ENCODE measurements around the gene TMEM245.

Gene TMEM245

DNA sequence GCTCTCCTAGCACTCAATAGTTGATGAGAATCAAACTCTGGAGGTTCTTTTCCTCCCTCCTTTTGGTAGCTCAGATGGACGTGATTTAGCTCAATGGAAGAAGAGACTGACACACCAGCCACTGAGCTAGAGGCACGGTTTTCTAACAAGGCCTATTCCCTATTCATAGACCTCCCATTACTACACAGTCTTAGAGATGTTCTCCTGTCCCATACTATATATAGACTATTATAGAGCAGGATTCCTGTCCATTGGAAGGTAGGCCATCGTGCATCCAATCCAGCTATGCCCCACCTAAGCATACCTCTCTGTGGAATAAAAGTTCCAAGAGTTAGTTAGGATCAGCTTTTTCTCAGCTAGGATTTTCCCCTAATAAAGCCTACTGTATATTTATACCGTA, 76.2 kb downstream of the TMEM245 start:
- no peak for DNase-seq
- Histone ChIP-seq H3K27ac (ENCODE audit: low read length, poor library complexity, severe bottlenecking) (no peak overlapping the region), H3K4me3 (ENCODE audit: insufficient read depth in 1 of 2, low read depth in 1 of 2, low read length in 2 of 2) (no peak overlapping the region), H3K9me3 (ENCODE audit: control insufficient read depth, low read length) (no peaks in the 10 kb centered on the region), H3K18ac (ENCODE audit: low read depth in 1 of 2, low read length in 2 of 2) (no peak overlapping the region), H3K14ac (ENCODE audit: low read length in 2 of 2) (no peak overlapping the region), H2BK15ac (ENCODE audit: low read depth, poor library complexity, severe bottlenecking) (no peak overlapping the region), H2AK5ac (ENCODE audit: low read length, severe bottlenecking) (no peak overlapping the region), H3K36me3 (ENCODE audit: control insufficient read depth in 1 of 2, insufficient read depth in 2 of 2, low read depth in 1 of 2, low read length in 2 of 2) (peaks cover 6 to 73% of the 10 kb centered on the region in 2 experiments), H3K27me3 (ENCODE audit: control insufficient read depth in 1 of 2, insufficient read depth in 1 of 2, low read length in 2 of 2) (no peaks in the 10 kb centered on the region), H3K9ac (ENCODE audit: low read length) (no peak overlapping the region), H2BK5ac (ENCODE audit: low read depth, low read length, poor library complexity, severe bottlenecking) (no peak overlapping the region), H2AFZ (ENCODE audit: low read depth, low read length) (no peak overlapping the region), H3K23ac (ENCODE audit: low read length in 2 of 2) (no peak overlapping the region), H3K4me1 (ENCODE audit: control insufficient read depth, insufficient read depth, low read depth, low read length) (peaks cover 1% of the 10 kb centered on the region), H2BK12ac (ENCODE audit: low read length in 2 of 2) (no peak overlapping the region), H2BK120ac (ENCODE audit: low read depth, low read length) (no peak overlapping the region), H4K8ac (ENCODE audit: low read length) (no peak overlapping the region), H3K4ac (ENCODE audit: low read depth in 1 of 2, low read length in 2 of 2) (no peak overlapping the region), H4K91ac (ENCODE audit: low read length) (no peak overlapping the region), H3K79me1 (replicated peaks; ENCODE audit: low read length, poor library complexity, severe bottlenecking) (peaks cover 36% of the 10 kb centered on the region), H3K4me2 (ENCODE audit: low read length, poor library complexity, severe bottlenecking) (no peak overlapping the region)
- WGBS: 95% methylated on average over 4 of the region's 4 CpGs

GRCh38 chr9:109040571-109040970, 79.2 kb downstream of the TMEM245 start:
- H3K4me2 ChIP-seq (ENCODE audit: low read length, poor library complexity, severe bottlenecking): no peak overlapping the region
- no peak overlapping the region for H3K9ac ChIP-seq (ENCODE audit: low read length)
- no peak for DNase-seq
- no peak overlapping the region for H2BK120ac ChIP-seq (ENCODE audit: low read depth, low read length)
- no peak overlapping the region for H4K91ac ChIP-seq (ENCODE audit: low read length)
- H2BK15ac ChIP-seq (ENCODE audit: low read depth, poor library complexity, severe bottlenecking): no peak overlapping the region
- no peak overlapping the region for H2BK5ac ChIP-seq (ENCODE audit: low read depth, low read length, poor library complexity, severe bottlenecking)
- no peaks in the 10 kb centered on the region for H3K27me3 ChIP-seq (ENCODE audit: control insufficient read depth in 1 of 2, insufficient read depth in 1 of 2, low read length in 2 of 2)
- WGBS: 100% methylated on average over 3 of the region's 4 CpGs
- no peak overlapping the region for H3K14ac ChIP-seq (ENCODE audit: low read length in 2 of 2)
- H3K23ac ChIP-seq (ENCODE audit: low read length in 2 of 2): no peak overlapping the region
- peaks cover 5% of the 10 kb centered on the region for H3K4me1 ChIP-seq (ENCODE audit: control insufficient read depth, insufficient read depth, low read depth, low read length)
- H3K4me3 ChIP-seq (ENCODE audit: insufficient read depth in 1 of 2, low read depth in 1 of 2, low read length in 2 of 2): no peak overlapping the region
- peaks cover 6 to 57% of the 10 kb centered on the region in 2 experiments for H3K36me3 ChIP-seq (ENCODE audit: control insufficient read depth in 1 of 2, insufficient read depth in 2 of 2, low read depth in 1 of 2, low read length in 2 of 2)
- no peaks in the 10 kb centered on the region for H3K9me3 ChIP-seq (ENCODE audit: control insufficient read depth, low read length)
- no peak overlapping the region for H3K18ac ChIP-seq (ENCODE audit: low read depth in 1 of 2, low read length in 2 of 2)
- peaks cover 29% of the 10 kb centered on the region for H3K79me1 ChIP-seq (replicated peaks; ENCODE audit: low read length, poor library complexity, severe bottlenecking)
- no peak overlapping the region for H3K27ac ChIP-seq (ENCODE audit: low read length, poor library complexity, severe bottlenecking)
- H2AK5ac ChIP-seq (ENCODE audit: low read length, severe bottlenecking): no peak overlapping the region
- no peak overlapping the region for H2AFZ ChIP-seq (ENCODE audit: low read depth, low read length)
- H2BK12ac ChIP-seq (ENCODE audit: low read length in 2 of 2): no peak overlapping the region
- H3K4ac ChIP-seq (ENCODE audit: low read depth in 1 of 2, low read length in 2 of 2): no peak overlapping the region
- H4K8ac ChIP-seq (ENCODE audit: low read length): no peak overlapping the region

DNA sequence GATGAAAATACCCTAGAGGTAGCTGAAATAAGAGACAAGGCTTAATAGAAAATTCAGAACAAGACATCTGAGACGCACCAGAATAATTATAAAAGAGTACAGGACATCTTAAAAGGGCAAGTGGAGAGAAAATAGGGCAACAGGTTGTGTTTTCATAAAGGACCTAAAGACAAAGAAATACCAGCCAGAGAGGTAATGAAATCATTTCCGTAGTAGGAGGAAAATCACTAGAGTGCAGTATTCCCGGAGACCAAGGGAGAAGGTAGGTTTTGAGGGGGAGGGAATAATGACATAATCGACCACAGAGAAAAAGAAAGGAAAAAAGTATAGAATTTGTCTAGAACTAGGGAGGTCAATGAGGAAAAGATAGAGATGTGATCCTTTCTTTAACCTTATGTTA, 80.2 kb downstream of the TMEM245 start:
- Histone ChIP-seq H2AK5ac (ENCODE audit: low read length, severe bottlenecking) (peak overlapping the region; percentile 84), H4K8ac (ENCODE audit: low read length) (no peak overlapping the region), H3K23ac (ENCODE audit: low read length in 2 of 2) (no peak overlapping the region), H3K4ac (ENCODE audit: low read depth in 1 of 2, low read length in 2 of 2) (no peak overlapping the region), H2BK120ac (ENCODE audit: low read depth, low read length) (no peak overlapping the region), H3K27me3 (ENCODE audit: control insufficient read depth in 1 of 2, insufficient read depth in 1 of 2, low read length in 2 of 2) (no peaks in the 10 kb centered on the region), H3K4me2 (ENCODE audit: low read length, poor library complexity, severe bottlenecking) (no peak overlapping the region), H3K18ac (ENCODE audit: low read depth in 1 of 2, low read length in 2 of 2) (no peak overlapping the region), H2BK15ac (ENCODE audit: low read depth, poor library complexity, severe bottlenecking) (no peak overlapping the region), H3K36me3 (ENCODE audit: control insufficient read depth in 1 of 2, insufficient read depth in 2 of 2, low read depth in 1 of 2, low read length in 2 of 2) (peaks cover 0 to 49% of the 10 kb centered on the region in 2 experiments), H3K9ac (ENCODE audit: low read length) (no peak overlapping the region), H3K27ac (ENCODE audit: low read length, poor library complexity, severe bottlenecking) (no peak overlapping the region), H3K14ac (ENCODE audit: low read length in 2 of 2) (no peak overlapping the region), H4K91ac (ENCODE audit: low read length) (no peak overlapping the region), H3K4me3 (ENCODE audit: insufficient read depth in 1 of 2, low read depth in 1 of 2, low read length in 2 of 2) (no peak overlapping the region), H3K79me1 (replicated peaks; ENCODE audit: low read length, poor library complexity, severe bottlenecking) (peaks cover 24% of the 10 kb centered on the region), H2BK12ac (ENCODE audit: low read length in 2 of 2) (no peak overlapping the region), H2BK5ac (ENCODE audit: low read depth, low read length, poor library complexity, severe bottlenecking) (no peak overlapping the region), H2AFZ (ENCODE audit: low read depth, low read length) (no peak overlapping the region), H3K4me1 (ENCODE audit: control insufficient read depth, insufficient read depth, low read depth, low read length) (peaks cover 4% of the 10 kb centered on the region), H3K9me3 (ENCODE audit: control insufficient read depth, low read length) (no peaks in the 10 kb centered on the region)
- 99% methylated on average over 4 of the region's 4 CpGs for WGBS
- no peak for DNase-seq

GRCh38 chr9:109037946-109038715, 81.6 kb downstream of the TMEM245 start:
- H2BK15ac ChIP-seq (ENCODE audit: low read depth, poor library complexity, severe bottlenecking): no peak overlapping the region
- H2BK120ac ChIP-seq (ENCODE audit: low read depth, low read length): no peak overlapping the region
- no peaks in the 10 kb centered on the region for H3K27me3 ChIP-seq (ENCODE audit: control insufficient read depth in 1 of 2, insufficient read depth in 1 of 2, low read length in 2 of 2)
- H2AK5ac ChIP-seq (ENCODE audit: low read length, severe bottlenecking): no peak overlapping the region
- peaks cover 6% of the 10 kb centered on the region for H3K4me1 ChIP-seq (ENCODE audit: control insufficient read depth, insufficient read depth, low read depth, low read length)
- no peak overlapping the region for H4K91ac ChIP-seq (ENCODE audit: low read length)
- H4K8ac ChIP-seq (ENCODE audit: low read length): no peak overlapping the region
- H3K9ac ChIP-seq (ENCODE audit: low read length): no peak overlapping the region
- DNase-seq: no peak
- H3K9me3 ChIP-seq (ENCODE audit: control insufficient read depth, low read length): no peaks in the 10 kb centered on the region
- H2BK5ac ChIP-seq (ENCODE audit: low read depth, low read length, poor library complexity, severe bottlenecking): no peak overlapping the region
- no peak overlapping the region for H2AFZ ChIP-seq (ENCODE audit: low read depth, low read length)
- H3K4me2 ChIP-seq (ENCODE audit: low read length, poor library complexity, severe bottlenecking): no peak overlapping the region
- H3K18ac ChIP-seq (ENCODE audit: low read depth in 1 of 2, low read length in 2 of 2): no peak overlapping the region
- 87% methylated on average over 4 of the region's 4 CpGs for WGBS
- no peak overlapping the region for H3K14ac ChIP-seq (ENCODE audit: low read length in 2 of 2)
- no peak overlapping the region for H3K23ac ChIP-seq (ENCODE audit: low read length in 2 of 2)
- peaks cover 2 to 45% of the 10 kb centered on the region in 2 experiments for H3K36me3 ChIP-seq (ENCODE audit: control insufficient read depth in 1 of 2, insufficient read depth in 2 of 2, low read depth in 1 of 2, low read length in 2 of 2)
- no peak overlapping the region for H3K4ac ChIP-seq (ENCODE audit: low read depth in 1 of 2, low read length in 2 of 2)
- no peak overlapping the region for H2BK12ac ChIP-seq (ENCODE audit: low read length in 2 of 2)
- no peak overlapping the region for H3K4me3 ChIP-seq (ENCODE audit: insufficient read depth in 1 of 2, low read depth in 1 of 2, low read length in 2 of 2)
- H3K27ac ChIP-seq (ENCODE audit: low read length, poor library complexity, severe bottlenecking): no peak overlapping the region
- peaks cover 20% of the 10 kb centered on the region for H3K79me1 ChIP-seq (replicated peaks; ENCODE audit: low read length, poor library complexity, severe bottlenecking)

All from mesenchymal stem cell (in vitro differentiated cells and primary cell).